Kasumi-1 (cell line): ENCODE results near the gene GPBAR1.
"Not testable (repeated sequence)": the region's sequence is repeated elsewhere in the genome, so short reads cannot be mapped to it uniquely, and the experiment has no call there.

Experiments
- DNase-seq, 2 experiments: peaks; one replicate each; lab custom pipeline; 2025; lab: John Stamatoyannopoulos, UW

GPBAR1 gene

GRCh38 chr2:218310853-218311540 lies 50.2 kb downstream of the GPBAR1 start:
- DNase-seq: no peak

- not testable (repeated sequence) for DNase-seq
Measured at GRCh38 chr2:218311541-218312266, 50.9 kb downstream of the GPBAR1 start.

- no peak for DNase-seq
Measured at GRCh38 chr2:218312267-218312756, 51.5 kb downstream of the GPBAR1 start.

GRCh38 chr2:218313356-218313755 lies 52.5 kb downstream of the GPBAR1 start:
- DNase-seq: no peak
